K562 (cell line): ENCODE measurements around the gene QRFP. TPM values are rescaled to one million over a fixed set of nuclear protein-coding genes. Genes with fewer than 3 reads are reported as not detected.

Experiments used
- ATAC-seq: fragments of 200-7000 bp; cut with Tn5 transposase; 3 replicates; pipeline ENCODE4 v1.9.1; 2020; ENCODE audit warnings: moderate library complexity
- BruUV-seq: library from RNA; stranded (reverse); fragments of 400-500 nt; replicated peaks from 2 replicates; lab custom pipeline; 2021; lab: Mats Ljungman, UMichigan
- CTCF ChIA-PET: fragments of 300-600 bp; formaldehyde crosslinking; extraction: SDS; loops from one replicate; lab custom pipeline; 2021; ENCODE audit warnings: low intra/inter-chr PET ratio; lab: Yijun Ruan, JAX
- POLR2A ChIA-PET: fragments of 300-600, 350-650 bp; sonication (Branson Sonifier 250); formaldehyde crosslinking; extraction: SDS; loops from one replicate; lab custom pipeline; 2021; ENCODE audit warnings: antibody characterized with exemption, inconsistent platforms; lab: Yijun Ruan, JAX
- DNase-seq, 4 experiments: peaks; one replicate each; pipeline versions ENCODE4 v3.0.0 to v3.0.0-alpha.2; 2011 to 2018; ENCODE audit warnings: low spot score in 3 of 4, mixed read lengths in 3 of 4; ENCODE audit errors: extremely low read depth in 1 of 4
- FAIRE-seq: peaks from 2 replicates; lab custom pipeline; 2011; peaks lifted over from hg19 to GRCh38; lab: Jason Lieb, UNC
- H2AFZ ChIP-seq: 2 replicates; pipeline ENCODE4 v1.6.0; 2011; ENCODE audit warnings: low read depth, low read length, control low read depth, inconsistent platforms
- H3K27ac ChIP-seq: fragments of 200-600 bp; 3 replicates; pipeline ENCODE4 v1.8.0; 2011; ENCODE audit warnings: low read depth, mild to moderate bottlenecking, control low read depth, inconsistent platforms, low read length, moderate library complexity, mixed read lengths; ENCODE audit errors: extremely low read depth
- H3K27me3 ChIP-seq, 2 experiments: fragments of 300-600 bp in 1 of 2; 2 replicates in 1 of 2; 3 replicates in 1 of 2; pipeline versions ENCODE4 v1.6.0 to v1.8.0; 2011; ENCODE audit warnings: inconsistent platforms in 2 of 2, low read length in 2 of 2, mild to moderate bottlenecking in 1 of 2, mixed read lengths in 1 of 2, moderate library complexity in 1 of 2; ENCODE audit not compliant: control insufficient read depth in 2 of 2, insufficient read depth in 2 of 2
- H3K36me3 ChIP-seq: fragments of 300-600 bp; 3 replicates; pipeline ENCODE4 v1.8.0; 2011; ENCODE audit warnings: mild to moderate bottlenecking, low read length, inconsistent platforms; ENCODE audit not compliant: control insufficient read depth, insufficient read depth
- H3K4me1 ChIP-seq, 2 experiments: fragments of 200-600 bp in 1 of 2; replicated peaks in 1 of 2; 2 replicates in 1 of 2; 3 replicates in 1 of 2; pipeline versions ENCODE4 v1.5.1 to v1.8.0; 2011; ENCODE audit warnings: inconsistent platforms in 2 of 2, low read length in 2 of 2, mild to moderate bottlenecking in 1 of 2, mixed read lengths in 1 of 2, moderate library complexity in 1 of 2; ENCODE audit not compliant: control insufficient read depth in 2 of 2, insufficient read depth in 2 of 2
- H3K4me2 ChIP-seq: 2 replicates; pipeline ENCODE4 v1.6.1; 2011; ENCODE audit warnings: low read length, control low read depth, inconsistent platforms, mixed read lengths; ENCODE audit not compliant: insufficient read depth
- H3K4me3 ChIP-seq: fragments of 200-600 bp; sonication (generic), shearing (Covaris generic); 2 replicates; pipeline ENCODE4 v1.5.1; 2016; ENCODE audit warnings: control low read depth, inconsistent platforms
- H3K79me2 ChIP-seq: fragments of 200-600 bp; 3 replicates; pipeline ENCODE4 v1.8.0; 2011; ENCODE audit warnings: low read length, inconsistent platforms; ENCODE audit not compliant: control insufficient read depth, insufficient read depth
- H3K9ac ChIP-seq, 2 experiments: 2 replicates each; pipeline versions ENCODE4 v1.6.0 to v1.6.1; 2011; ENCODE audit warnings: low read depth in 2 of 2, low read length in 2 of 2, control low read depth in 1 of 2, inconsistent platforms in 1 of 2, mild to moderate bottlenecking in 1 of 2, mixed read lengths in 1 of 2; ENCODE audit not compliant: insufficient read depth in 1 of 2
- H3K9me1 ChIP-seq: one replicate; pipeline ENCODE4 v1.6.0; 2011; ENCODE audit warnings: inconsistent platforms, mild to moderate bottlenecking, low read length, moderate library complexity; ENCODE audit not compliant: control insufficient read depth, insufficient read depth
- H3K9me3 ChIP-seq: replicated peaks from 2 replicates; pipeline ENCODE4 v1.5.1; 2011; ENCODE audit warnings: low read depth, low read length, inconsistent platforms; ENCODE audit not compliant: control insufficient read depth, insufficient read depth
- H4K20me1 ChIP-seq: replicated peaks from 2 replicates; pipeline ENCODE4 v1.6.1; 2011; ENCODE audit warnings: low read length, inconsistent platforms, mixed read lengths; ENCODE audit not compliant: control insufficient read depth, insufficient read depth
- CBX5 ChIP-seq: IDR thresholded peaks from 2 replicates; pipeline ENCODE4 v1.6.1; 2014; ENCODE audit warnings: low read depth, borderline replicate concordance
- GTF2F1 ChIP-seq: IDR thresholded peaks from 2 replicates; pipeline ENCODE4 v1.6.1; 2011; ENCODE audit warnings: low read depth, low read length, improper control_type of control experiment
- HMG20B ChIP-seq: fragments of 250-450 bp; sonication (Bioruptor Pico); IDR thresholded peaks from 2 replicates; pipeline ENCODE4 v1.5.0; 2021; ENCODE audit warnings: mild to moderate bottlenecking
- KLF1 ChIP-seq: fragments of 450-650 bp; IDR thresholded peaks from 2 replicates; pipeline ENCODE4 v1.6.1; 2016; ENCODE audit warnings: missing genetic modification characterization, missing compliant biosample characterization
- NR2C1 ChIP-seq, 2 experiments: fragments of 450-650 bp; IDR thresholded peaks; 2 replicates each; pipeline ENCODE4 v1.6.1; 2017; ENCODE audit warnings: mild to moderate bottlenecking in 2 of 2, antibody characterized with exemption in 1 of 2, inconsistent platforms in 1 of 2, missing compliant biosample characterization in 1 of 2, missing genetic modification characterization in 1 of 2
- SUPT5H ChIP-seq: fragments of 450-650 bp; IDR thresholded peaks from 2 replicates; pipeline ENCODE4 v1.6.1; 2016
- ZBTB12 ChIP-seq: fragments of 250-450 bp; sonication (Bioruptor Pico); IDR thresholded peaks from 2 replicates; pipeline ENCODE4 v1.4.0; 2020
- ZNF431 ChIP-seq: sonication (generic); formaldehyde crosslinking; IDR thresholded peaks from 2 replicates; pipeline ENCODE4 v1.8.0; 2022; ENCODE audit warnings: mild to moderate bottlenecking, missing genetic modification reagents
- WGBS: fragments of 100-300 bp; shearing (Covaris generic); methylation state at CpG from one replicate; pipeline ENCODE4 v1.1.6; 2016; ENCODE audit warnings: low coverage, mixed read lengths; ENCODE audit not compliant: insufficient coverage; ENCODE audit errors: missing lambda C conversion rate; 5-methylcytosine and 5-hydroxymethylcytosine counted together
- in situ Hi-C: fragments of 300-500 bp; cut with MboI; formaldehyde crosslinking; loops from 4 replicates; pipeline ENCODE4 v1.15.0; 2018; ENCODE audit warnings: inconsistent platforms, mixed read lengths
- intact Hi-C: fragments of 100-400 bp; cut with micrococcal nuclease; formaldehyde crosslinking; loops from 2 replicates; pipeline ENCODE4 v1.14.2; 2022
- polyA plus RNA-seq, 8 experiments: library from polyadenylated mRNA; depleted of rRNA in 4 of 8; stranded (reverse) in 5 of 8; unstranded in 3 of 8; fragments of >200 nt; fragmentation: Nextera tagmentation in 2 of 8; fragmentation: Illumina TruSeq in 1 of 8; extraction: Ambion mirVana in 2 of 8; extraction: Trizol in 1 of 8; gene quantifications; 2 replicates each; pipeline versions ENCODE4 v1.2.1 to v1.2.3, GENCODE V29; 2011 to 2014; ENCODE audit warnings: inconsistent platforms in 1 of 8, missing spikeins in 1 of 8
- total RNA-seq, 7 experiments: library from RNA; depleted of rRNA in 6 of 7; stranded (reverse); fragments of >200 nt in 6 of 7; fragmentation: Illumina TruSeq in 2 of 7; extraction: Trizol in 2 of 7; gene quantifications; 2 replicates each; pipeline versions ENCODE4 v1.2.1 to v1.2.3, GENCODE V29; 2011 to 2021; ENCODE audit warnings: low replicate concordance in 1 of 7
- TF ChIP-seq, protein P1 (sequence below): sonication (generic); formaldehyde crosslinking; IDR thresholded peaks from 2 replicates; pipeline ENCODE4 v1.8.0; 2022; ENCODE audit warnings: mild to moderate bottlenecking, missing genetic modification reagents

The QRFP gene
- total and polyA plus RNA-seq, 9 of the 15 experiments (the other 6 are each of a cell fraction or from before 2014, with no cell fraction given): not detected

- ChIA-PET POLR2A (interaction anchor here (0.5 to 26.8 kb wide), 12 partner anchors 3 to 126 kb away, joined by 3 to 582 read pairs (median 4); partner anchors contain the start of gene QRFP), CTCF (no interaction called here)
- H3K9ac ChIP-seq: peak overlapping the region in 1 of 2 experiments; percentile 55; a peak in 2 of 4 replicates
- no peak for ATAC-seq
- H3K36me3 ChIP-seq: no peaks in the 10 kb centered on the region
- DNase-seq: peak in 2 of 4 experiments; percentile 63 to 69
- H3K27me3 ChIP-seq: peaks cover 88 to 95% of the 10 kb centered on the region in 2 experiments
- no peak for TF ChIP-seq HMG20B (CRISPR knock-in tag)
- no peak for TF ChIP-seq CBX5
- no peak for TF ChIP-seq KLF1 (tag)
- no peak for TF ChIP-seq SUPT5H
- peaks cover 10% of the 10 kb centered on the region for H3K9me1 ChIP-seq
- H3K79me2 ChIP-seq: no peaks in the 10 kb centered on the region
- 2% methylated on average over 8 of the region's 8 CpGs for WGBS
- intact Hi-C loops: no loop called here
- peaks cover 79% of the 10 kb centered on the region for H4K20me1 ChIP-seq
- no peak overlapping the region for H3K4me3 ChIP-seq
- H3K4me1 ChIP-seq: peaks cover 0 to 58% of the 10 kb centered on the region in 2 experiments; a peak in 2 of 5 replicates
- no peak overlapping the region for H3K4me2 ChIP-seq
- in situ Hi-C loops: no loop called here
- no peak overlapping the region for H2AFZ ChIP-seq
- H3K9me3 ChIP-seq: no peaks in the 10 kb centered on the region
- H3K27ac ChIP-seq: no peak overlapping the region
- BruUV-seq: no TSS peak
- FAIRE-seq: no peak
Measured at GRCh38 chr9:130915096-130915447, 18.5 kb upstream of the QRFP start.

DNA sequence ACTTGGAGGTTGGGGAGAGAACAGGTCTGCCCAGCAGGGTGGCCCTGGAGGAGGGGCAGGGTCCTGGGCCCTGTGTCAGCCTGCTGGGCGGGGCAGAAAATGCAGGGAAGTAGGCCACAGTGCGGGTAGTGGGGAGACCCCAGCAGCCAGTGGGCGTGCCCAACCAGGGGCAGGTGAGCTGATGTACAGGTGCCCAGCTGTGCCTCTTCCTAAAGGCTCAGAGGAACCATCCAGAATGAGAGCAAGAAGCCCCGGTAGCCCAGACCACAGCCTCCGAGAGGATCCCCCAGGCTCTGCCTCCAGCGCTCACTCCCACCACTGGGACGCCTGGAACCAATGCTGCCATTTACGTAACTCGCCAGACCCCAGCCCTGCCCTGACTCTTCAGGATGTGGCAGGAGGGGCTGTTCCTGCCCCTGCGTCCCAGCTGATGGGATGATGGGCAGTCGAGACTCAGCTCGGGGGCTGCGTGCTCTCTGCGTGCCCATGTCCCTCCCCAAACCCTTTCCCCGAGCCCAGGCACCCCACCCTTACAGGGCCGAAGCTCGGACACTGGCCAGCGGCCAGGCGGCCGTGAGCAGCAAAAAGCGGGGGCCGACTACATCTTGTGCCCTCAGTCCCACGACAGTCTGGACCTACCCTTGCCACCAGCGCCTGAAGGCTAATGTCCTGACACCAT, 17.9 kb upstream of the QRFP start:
- Histone ChIP-seq H3K9ac (peak overlapping the region in 1 of 2 experiments; percentile 55; a peak in 2 of 4 replicates), H3K4me3 (no peak overlapping the region), H3K4me1 (peaks cover 0 to 57% of the 10 kb centered on the region in 2 experiments; a peak in 2 of 5 replicates), H3K79me2 (no peaks in the 10 kb centered on the region), H4K20me1 (peaks cover 74% of the 10 kb centered on the region), H3K27ac (no peak overlapping the region), H3K27me3 (peaks cover 85 to 94% of the 10 kb centered on the region in 2 experiments), H2AFZ (no peak overlapping the region), H3K9me1 (peaks cover 10% of the 10 kb centered on the region), H3K9me3 (no peaks in the 10 kb centered on the region), H3K4me2 (no peak overlapping the region), H3K36me3 (no peaks in the 10 kb centered on the region)
- peak in 2 of 4 experiments; percentile 67 to 75 for DNase-seq
- in situ Hi-C loops: no loop called here
- ChIA-PET CTCF (interaction anchor here (0.8 to 1.0 kb wide), 2 partner anchors 11 to 83 kb away, joined by 3 to 4 read pairs; no protein-coding TSS in a partner anchor), POLR2A (interaction anchor here (0.6 to 26.8 kb wide), 13 partner anchors 3 to 123 kb away, joined by 3 to 582 read pairs (median 5); partner anchors contain the start of gene QRFP)
- no TSS peak for BruUV-seq
- intact Hi-C loops: no loop called here
- FAIRE-seq: no peak
- ATAC-seq: peak; percentile 15
- 4% methylated on average over 24 of the region's 24 CpGs for WGBS
- 0 out of 2 replicates have a peak, but pooled peaks have one; percentile 54 for TF ChIP-seq GTF2F1
- TF ChIP-seq ZNF431 (CRISPR knock-in tag): no peak
- no peak for TF ChIP-seq ZBTB12 (CRISPR knock-in tag)
- TF ChIP-seq, protein P1, sequence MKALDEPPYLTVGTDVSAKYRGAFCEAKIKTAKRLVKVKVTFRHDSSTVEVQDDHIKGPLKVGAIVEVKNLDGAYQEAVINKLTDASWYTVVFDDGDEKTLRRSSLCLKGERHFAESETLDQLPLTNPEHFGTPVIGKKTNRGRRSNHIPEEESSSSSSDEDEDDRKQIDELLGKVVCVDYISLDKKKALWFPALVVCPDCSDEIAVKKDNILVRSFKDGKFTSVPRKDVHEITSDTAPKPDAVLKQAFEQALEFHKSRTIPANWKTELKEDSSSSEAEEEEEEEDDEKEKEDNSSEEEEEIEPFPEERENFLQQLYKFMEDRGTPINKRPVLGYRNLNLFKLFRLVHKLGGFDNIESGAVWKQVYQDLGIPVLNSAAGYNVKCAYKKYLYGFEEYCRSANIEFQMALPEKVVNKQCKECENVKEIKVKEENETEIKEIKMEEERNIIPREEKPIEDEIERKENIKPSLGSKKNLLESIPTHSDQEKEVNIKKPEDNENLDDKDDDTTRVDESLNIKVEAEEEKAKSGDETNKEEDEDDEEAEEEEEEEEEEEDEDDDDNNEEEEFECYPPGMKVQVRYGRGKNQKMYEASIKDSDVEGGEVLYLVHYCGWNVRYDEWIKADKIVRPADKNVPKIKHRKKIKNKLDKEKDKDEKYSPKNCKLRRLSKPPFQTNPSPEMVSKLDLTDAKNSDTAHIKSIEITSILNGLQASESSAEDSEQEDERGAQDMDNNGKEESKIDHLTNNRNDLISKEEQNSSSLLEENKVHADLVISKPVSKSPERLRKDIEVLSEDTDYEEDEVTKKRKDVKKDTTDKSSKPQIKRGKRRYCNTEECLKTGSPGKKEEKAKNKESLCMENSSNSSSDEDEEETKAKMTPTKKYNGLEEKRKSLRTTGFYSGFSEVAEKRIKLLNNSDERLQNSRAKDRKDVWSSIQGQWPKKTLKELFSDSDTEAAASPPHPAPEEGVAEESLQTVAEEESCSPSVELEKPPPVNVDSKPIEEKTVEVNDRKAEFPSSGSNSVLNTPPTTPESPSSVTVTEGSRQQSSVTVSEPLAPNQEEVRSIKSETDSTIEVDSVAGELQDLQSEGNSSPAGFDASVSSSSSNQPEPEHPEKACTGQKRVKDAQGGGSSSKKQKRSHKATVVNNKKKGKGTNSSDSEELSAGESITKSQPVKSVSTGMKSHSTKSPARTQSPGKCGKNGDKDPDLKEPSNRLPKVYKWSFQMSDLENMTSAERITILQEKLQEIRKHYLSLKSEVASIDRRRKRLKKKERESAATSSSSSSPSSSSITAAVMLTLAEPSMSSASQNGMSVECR (CRISPR knock-in tag): no peak
- no peak for TF ChIP-seq NR2C1 (IDR thresholded peaks at IDR 0.05)
- TF ChIP-seq NR2C1 (tag; IDR thresholded peaks at IDR 0.05): no peak
